K562 (cell line): ENCODE data around the gene CD4. TPM values are rescaled to one million over a fixed set of nuclear protein-coding genes. Genes with fewer than 3 reads are reported as not detected.

Experiments used
- CREB1 ChIP-seq, 2 experiments: sonication (generic) in 1 of 2; formaldehyde crosslinking in 1 of 2; IDR thresholded peaks; 2 replicates each; pipeline versions ENCODE4 v1.6.1 to v1.8.0; 2012 to 2022; ENCODE audit warnings: inconsistent platforms in 1 of 2, mild to moderate bottlenecking in 1 of 2, missing genetic modification reagents in 1 of 2, moderate library complexity in 1 of 2
- EP300 ChIP-seq: IDR thresholded peaks from 2 replicates; pipeline ENCODE4 v1.6.1; 2012; ENCODE audit warnings: low read length, improper control_type of control experiment
- ETV1 ChIP-seq: fragments of 450-650 bp; conservative IDR thresholded peaks from 2 replicates; pipeline ENCODE4 v1.6.1; 2016; ENCODE audit warnings: missing genetic modification characterization, control low read depth, low read depth, missing compliant biosample characterization
- HIVEP1 ChIP-seq: fragments of 250-450 bp; sonication (Bioruptor Pico); IDR thresholded peaks from 2 replicates; pipeline ENCODE4 v1.4.0; 2020; ENCODE audit warnings: mild to moderate bottlenecking
- MAFG ChIP-seq: fragments of 450-650 bp; conservative IDR thresholded peaks from 2 replicates; pipeline ENCODE4 v1.6.1; 2016; ENCODE audit warnings: missing genetic modification characterization, missing compliant biosample characterization
- MED1 ChIP-seq: sonication (generic); formaldehyde crosslinking; IDR thresholded peaks from 2 replicates; pipeline ENCODE4 v1.8.1; 2023; ENCODE audit warnings: missing genetic modification reagents, borderline replicate concordance
- PCBP2 ChIP-seq: fragments of 200-400 bp; formaldehyde crosslinking; IDR thresholded peaks from 2 replicates; pipeline ENCODE4 v1.6.1; 2018; ENCODE audit warnings: low read length, low read depth, mild to moderate bottlenecking, moderate library complexity; ENCODE audit not compliant: poor library complexity, severe bottlenecking
- RCOR1 ChIP-seq, 2 experiments: IDR thresholded peaks; 2 replicates each; pipeline ENCODE4 v1.6.1; 2012; ENCODE audit warnings: low read depth in 2 of 2, low read length in 2 of 2, borderline replicate concordance in 1 of 2, improper control_type of control experiment in 1 of 2
- REST ChIP-seq, 2 experiments: fragments of 450-650 bp; formaldehyde crosslinking in 1 of 2; IDR thresholded peaks; 2 replicates each; pipeline versions ENCODE4 v1.4.0 to v1.6.1; 2014 to 2020; ENCODE audit warnings: mild to moderate bottlenecking in 2 of 2, borderline replicate concordance in 1 of 2, low read depth in 1 of 2
- SMARCA4 ChIP-seq: fragments of 450-650 bp; IDR thresholded peaks from 2 replicates; pipeline ENCODE4 v1.6.1; 2016
- ZNF785 ChIP-seq: fragments of 250-450 bp; sonication (Bioruptor Pico); IDR thresholded peaks from 2 replicates; pipeline ENCODE4 v1.4.0; 2020; ENCODE audit warnings: mild to moderate bottlenecking
- polyA plus RNA-seq, 8 experiments: library from polyadenylated mRNA; depleted of rRNA in 4 of 8; stranded (reverse) in 5 of 8; unstranded in 3 of 8; fragments of >200 nt; fragmentation: Nextera tagmentation in 2 of 8; fragmentation: Illumina TruSeq in 1 of 8; extraction: Ambion mirVana in 2 of 8; extraction: Trizol in 1 of 8; gene quantifications; 2 replicates each; pipeline versions ENCODE4 v1.2.1 to v1.2.3, GENCODE V29; 2011 to 2014; ENCODE audit warnings: inconsistent platforms in 1 of 8, missing spikeins in 1 of 8
- total RNA-seq, 7 experiments: library from RNA; depleted of rRNA in 6 of 7; stranded (reverse); fragments of >200 nt in 6 of 7; fragmentation: Illumina TruSeq in 2 of 7; extraction: Trizol in 2 of 7; gene quantifications; 2 replicates each; pipeline versions ENCODE4 v1.2.1 to v1.2.3, GENCODE V29; 2011 to 2021; ENCODE audit warnings: low replicate concordance in 1 of 7

Gene CD4
- total and polyA plus RNA-seq, 9 of the 15 experiments (the other 6 are each of a cell fraction or from before 2014, with no cell fraction given), result 0.06 to 0.27 (median 0.09) TPM; not detected in 5

- TF ChIP-seq REST (IDR thresholded peaks at IDR 0.05; ENCODE audit: borderline replicate concordance) (no peak), REST (CRISPR knock-in tag; IDR thresholded peaks at IDR 0.05; ENCODE audit: low read depth) (no peak), ZNF785 (CRISPR knock-in tag) (no peak), MED1 (no peak), ETV1 (tag) (peak; percentile 68), SMARCA4 (peak; percentile 26; the same call in 1 of the 2 replicates), PCBP2 (no peak), CREB1 (IDR thresholded peaks at IDR 0.05) (peak; percentile 63), CREB1 (CRISPR knock-in tag; IDR thresholded peaks at IDR 0.05) (peak; percentile 87), MAFG (tag) (no peak), RCOR1 (IDR thresholded peaks at IDR 0.05; ENCODE audit: borderline replicate concordance in 1 of 2, low read depth in 2 of 2, low read length in 2 of 2) (peak in 1 of 2 experiments; percentile 60; a peak in 1 of 4 replicates), EP300 (0 out of 2 replicates have a peak, but pooled peaks have one; percentile 15), HIVEP1 (CRISPR knock-in tag) (0 out of 2 replicates have a peak, but pooled peaks have one; percentile 29)
Observed at GRCh38 chr12:6752921-6753771, 36.2 kb upstream of the CD4 start, which contains the start of gene MLF2 (continued).
